HG02981 (cell line): ENCODE measurements around the gene PNLIPRP2.

Experiments used
- ATAC-seq: cut with Tn5 transposase; IDR thresholded peaks from one replicate; pipeline ENCODE4 v1.9.1; 2021; ENCODE audit warnings: mild to moderate bottlenecking, moderate library complexity; ENCODE audit not compliant: unreplicated experiment

The PNLIPRP2 gene

GRCh38 chr10:116653885-116654284 is 33.1 kb downstream of the PNLIPRP2 start:
- ATAC-seq = no peak

- no peak for ATAC-seq
These were observed 34.1 kb downstream of the PNLIPRP2 start for GRCh38 chr10:116654816-116655215.

- no peak for ATAC-seq
These were observed 34.8 kb downstream of the PNLIPRP2 start for GRCh38 chr10:116655568-116655967.

- no peak for ATAC-seq
These were observed 35.3 kb downstream of the PNLIPRP2 start for GRCh38 chr10:116656044-116656443.

GRCh38 chr10:116657863-116658551 is 37.3 kb downstream of the PNLIPRP2 start:
- no peak for ATAC-seq

- ATAC-seq = no peak
These were observed 38.4 kb downstream of the PNLIPRP2 start for GRCh38 chr10:116659049-116659670.

- no peak for ATAC-seq
These were observed 40.1 kb downstream of the PNLIPRP2 start for GRCh38 chr10:116660860-116661259.

GRCh38 chr10:116663342-116663741 is 42.6 kb downstream of the PNLIPRP2 start:
- no peak for ATAC-seq

GRCh38 chr10:116664631-116665030 is 43.9 kb downstream of the PNLIPRP2 start:
- ATAC-seq = no peak

- ATAC-seq = no peak
These were observed 44.9 kb downstream of the PNLIPRP2 start for GRCh38 chr10:116665541-116666125.

- ATAC-seq = no peak
These were observed 46.7 kb downstream of the PNLIPRP2 start for GRCh38 chr10:116667484-116667883.

- no peak for ATAC-seq
These were observed 47.3 kb downstream of the PNLIPRP2 start for GRCh38 chr10:116668018-116668417.

- ATAC-seq = no peak
These were observed 47.7 kb downstream of the PNLIPRP2 start for GRCh38 chr10:116668446-116668845.

- ATAC-seq = no peak
These were observed 48.3 kb downstream of the PNLIPRP2 start for GRCh38 chr10:116669080-116669479.

GRCh38 chr10:116669832-116670644 is 49.3 kb downstream of the PNLIPRP2 start:
- ATAC-seq = no peak

GRCh38 chr10:116670706-116671105 is 50.0 kb downstream of the PNLIPRP2 start:
- no peak for ATAC-seq

GRCh38 chr10:116671274-116671926 is 50.6 kb downstream of the PNLIPRP2 start:
- ATAC-seq = no peak

GRCh38 chr10:116672891-116673290 is 52.1 kb downstream of the PNLIPRP2 start:
- no peak for ATAC-seq

GRCh38 chr10:116673866-116674265 is 53.1 kb downstream of the PNLIPRP2 start:
- ATAC-seq = no peak

GRCh38 chr10:116674901-116675423 is 54.2 kb downstream of the PNLIPRP2 start:
- no peak for ATAC-seq

GRCh38 chr10:116676118-116676517 is 55.4 kb downstream of the PNLIPRP2 start:
- ATAC-seq = no peak
